Measurements from ENCODE around the gene LTBP2. TPM values are rescaled to one million over a fixed set of nuclear protein-coding genes. Genes with fewer than 3 reads are reported as not detected.

Gene LTBP2
- total and polyA plus RNA-seq, 2 of the 8 experiments (the other 6 are each of a cell fraction or from before 2014, with no cell fraction given), result 0.48 to 0.89 TPM

DNA sequence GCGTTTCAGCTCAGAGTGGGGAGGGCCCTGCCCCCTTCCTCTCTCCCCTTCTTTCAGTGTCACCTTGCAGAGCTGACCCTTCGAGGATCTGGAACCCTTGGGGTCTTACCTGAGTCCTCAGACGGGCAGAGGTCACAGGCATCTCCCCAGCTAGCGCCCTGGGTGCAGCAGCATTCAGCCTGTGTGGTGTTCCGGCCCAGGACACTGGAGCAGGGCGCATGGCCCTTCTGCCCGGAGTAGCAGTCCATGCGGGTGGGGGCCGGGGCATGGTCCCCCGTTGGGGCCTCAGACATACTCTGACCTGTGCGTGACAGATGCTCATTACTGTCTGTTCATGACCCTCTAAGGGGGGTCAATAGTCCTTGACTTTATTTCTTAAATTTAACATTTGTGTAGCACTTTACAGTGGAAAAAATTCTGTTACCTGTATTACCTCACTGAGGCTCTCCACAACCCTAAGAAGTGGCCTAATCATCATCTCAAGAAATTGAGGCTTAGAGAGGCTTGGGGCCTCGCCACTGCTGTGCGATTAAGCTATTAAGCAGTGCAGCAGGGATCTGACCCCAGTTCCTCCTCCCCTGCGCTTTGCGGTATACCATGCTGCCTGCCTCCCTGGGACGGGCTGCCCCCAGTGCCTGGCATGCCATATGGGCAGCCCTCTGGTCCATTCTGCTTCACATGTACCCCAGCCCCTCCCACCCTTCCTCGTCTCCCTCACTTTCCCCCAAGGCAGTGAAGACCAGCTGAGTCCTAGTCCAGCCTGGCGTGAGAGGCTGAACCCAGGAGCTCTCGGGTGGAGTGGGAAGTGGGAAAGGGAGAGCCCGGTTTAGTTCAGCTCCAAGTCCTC, 106.9 kb downstream of the LTBP2 start (continued):
- no peak for TF ChIP-seq CHD7 (IDR thresholded peaks at IDR 0.05; ENCODE audit: insufficient replicate concordance, low read length)
- TF ChIP-seq ASH2L (IDR thresholded peaks at IDR 0.05; ENCODE audit: low read length), result no peak
- no peak for TF ChIP-seq GTF2F1 (IDR thresholded peaks at IDR 0.05; ENCODE audit: borderline replicate concordance, low read depth, low read length)
- TF ChIP-seq BACH1 (IDR thresholded peaks at IDR 0.05; ENCODE audit: low read length), result no peak
- TF ChIP-seq TEAD4 (IDR thresholded peaks at IDR 0.05; ENCODE audit: low read depth, low read length), result no peak
- no peak for TF ChIP-seq JUN (IDR thresholded peaks at IDR 0.05; ENCODE audit: low read depth, low read length)
- no peak for TF ChIP-seq NANOG (IDR thresholded peaks at IDR 0.05; ENCODE audit: insufficient read depth, low read depth, low read length, poor library complexity, severe bottlenecking)
- TF ChIP-seq RAD21 (IDR thresholded peaks at IDR 0.05 in 1 of 2, conservative IDR thresholded peaks at IDR 0.05 in 1 of 2; ENCODE audit: low read depth in 2 of 2, low read length in 2 of 2), result no peak
- TF ChIP-seq POLR2AphosphoS5 (IDR thresholded peaks at IDR 0.05; ENCODE audit: low read depth, low read length), result no peak
- TF ChIP-seq KDM4A (IDR thresholded peaks at IDR 0.05; ENCODE audit: low read depth, low read length, severe bottlenecking), result no peak

Data from H1 (cell line).